ENCODE results near the gene C16orf78. TPM values are rescaled to one million over a fixed set of nuclear protein-coding genes. Genes with fewer than 3 reads are reported as not detected.
A peak's percentile ranks its signal among the peaks of the same experiment; 100 is the strongest.

The C16orf78 gene
- total RNA-seq, 1 donor from 2014 or later: not detected

GRCh38 chr16:49349446-49350168 lies 24.0 kb upstream of the C16orf78 start:
- TF ChIP-seq, protein P1, sequence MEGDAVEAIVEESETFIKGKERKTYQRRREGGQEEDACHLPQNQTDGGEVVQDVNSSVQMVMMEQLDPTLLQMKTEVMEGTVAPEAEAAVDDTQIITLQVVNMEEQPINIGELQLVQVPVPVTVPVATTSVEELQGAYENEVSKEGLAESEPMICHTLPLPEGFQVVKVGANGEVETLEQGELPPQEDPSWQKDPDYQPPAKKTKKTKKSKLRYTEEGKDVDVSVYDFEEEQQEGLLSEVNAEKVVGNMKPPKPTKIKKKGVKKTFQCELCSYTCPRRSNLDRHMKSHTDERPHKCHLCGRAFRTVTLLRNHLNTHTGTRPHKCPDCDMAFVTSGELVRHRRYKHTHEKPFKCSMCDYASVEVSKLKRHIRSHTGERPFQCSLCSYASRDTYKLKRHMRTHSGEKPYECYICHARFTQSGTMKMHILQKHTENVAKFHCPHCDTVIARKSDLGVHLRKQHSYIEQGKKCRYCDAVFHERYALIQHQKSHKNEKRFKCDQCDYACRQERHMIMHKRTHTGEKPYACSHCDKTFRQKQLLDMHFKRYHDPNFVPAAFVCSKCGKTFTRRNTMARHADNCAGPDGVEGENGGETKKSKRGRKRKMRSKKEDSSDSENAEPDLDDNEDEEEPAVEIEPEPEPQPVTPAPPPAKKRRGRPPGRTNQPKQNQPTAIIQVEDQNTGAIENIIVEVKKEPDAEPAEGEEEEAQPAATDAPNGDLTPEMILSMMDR (conservative IDR thresholded peaks at IDR 0.05): no peak
- Mint-ChIP-seq H3K36me3 (ENCODE audit: low read depth) (no peaks in the 10 kb centered on the region), H3K9me3 (no peaks in the 10 kb centered on the region), H3K4me3 (no peak overlapping the region), H3K27me3 (ENCODE audit: low read depth) (peaks cover 91% of the 10 kb centered on the region), H3K27ac (ENCODE audit: unreplicated experiment) (no peak overlapping the region), H3K4me1 (no peaks in the 10 kb centered on the region)
- no peak for DNase-seq (ENCODE audit: low read depth, low spot score)

DNA sequence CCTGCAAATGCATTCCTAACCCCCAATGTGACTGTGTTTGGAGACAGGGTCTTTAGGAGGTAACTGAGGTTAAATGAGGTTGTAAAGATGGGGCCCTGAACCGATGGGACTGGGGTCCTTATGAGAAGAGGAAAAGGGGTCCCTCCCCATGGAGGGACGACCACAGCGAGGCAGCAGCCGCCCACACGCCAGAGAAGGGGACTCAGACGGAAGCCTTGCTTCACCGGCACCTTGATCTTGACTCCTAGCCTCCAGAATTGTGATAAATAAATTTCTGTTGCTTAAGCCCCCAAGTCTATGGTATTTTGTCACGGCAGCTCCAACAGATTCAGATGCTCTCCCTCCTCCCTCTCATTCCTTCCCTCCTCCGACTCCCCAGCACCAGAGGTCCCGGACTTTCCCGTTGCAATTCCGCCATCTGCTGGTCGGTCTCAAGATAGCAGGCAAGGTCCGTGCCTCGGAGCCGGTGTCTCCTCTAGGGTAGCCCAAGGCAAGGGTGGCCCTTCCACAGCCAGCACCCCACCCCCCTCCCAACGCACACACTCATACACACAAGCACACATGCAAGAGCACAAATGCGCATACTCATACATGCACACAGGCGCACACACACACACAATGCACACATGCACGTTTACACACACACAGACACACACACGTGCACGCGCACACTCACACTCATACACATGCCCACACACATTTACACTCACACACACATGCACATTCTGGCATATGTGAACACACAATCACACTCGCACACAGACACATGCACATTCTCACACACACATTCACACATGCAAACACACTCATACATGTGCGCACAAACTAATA lies 23.1 kb upstream of the C16orf78 start:
- TF ChIP-seq, protein P1 (conservative IDR thresholded peaks at IDR 0.05): peak; percentile 87

GRCh38 chr16:49351096-49351487 lies 22.5 kb upstream of the C16orf78 start:
- DNase-seq (ENCODE audit: low read depth, low spot score): no peak
- Mint-ChIP-seq H3K4me3 (no peak overlapping the region), H3K4me1 (no peaks in the 10 kb centered on the region), H3K9me3 (no peaks in the 10 kb centered on the region), H3K27me3 (ENCODE audit: low read depth) (peaks cover 88% of the 10 kb centered on the region), H3K27ac (ENCODE audit: unreplicated experiment) (no peak overlapping the region), H3K36me3 (ENCODE audit: low read depth) (no peaks in the 10 kb centered on the region)
- TF ChIP-seq, protein P1 (conservative IDR thresholded peaks at IDR 0.05): no peak

More for the DNA sequence above, 23.1 kb upstream of the C16orf78 start:
- Mint-ChIP-seq H3K4me3 (no peak overlapping the region), H3K9me3 (no peaks in the 10 kb centered on the region), H3K36me3 (ENCODE audit: low read depth) (no peaks in the 10 kb centered on the region), H3K27ac (ENCODE audit: unreplicated experiment) (no peak overlapping the region), H3K4me1 (no peaks in the 10 kb centered on the region), H3K27me3 (ENCODE audit: low read depth) (peaks cover 89% of the 10 kb centered on the region)
- DNase-seq (ENCODE audit: low read depth, low spot score): peak; percentile 75

DNA sequence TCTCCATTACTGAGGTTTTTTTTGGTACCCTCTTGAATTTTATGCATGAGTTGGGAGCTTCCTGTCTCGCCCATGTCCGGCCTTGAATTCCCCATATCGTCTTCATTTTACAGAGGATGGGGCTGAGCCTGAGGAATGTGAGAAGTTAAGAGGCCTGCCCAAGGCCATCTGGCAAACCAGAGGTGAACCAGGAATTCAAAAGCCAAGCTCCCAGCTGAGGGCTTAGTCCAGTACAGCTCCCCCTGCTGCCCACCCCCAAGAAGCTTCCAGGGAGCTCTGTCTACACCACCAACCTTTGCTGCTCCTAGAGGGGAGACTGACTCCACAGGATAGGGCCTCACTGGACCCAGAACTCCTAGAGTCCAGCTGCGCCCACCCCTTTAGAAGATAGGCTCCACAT lies 20.7 kb upstream of the C16orf78 start:
- DNase-seq (ENCODE audit: low read depth, low spot score): no peak
- H3K27ac Mint-ChIP-seq (ENCODE audit: unreplicated experiment): no peak overlapping the region
- H3K36me3 Mint-ChIP-seq (ENCODE audit: low read depth): no peaks in the 10 kb centered on the region
- no peak overlapping the region for H3K4me3 Mint-ChIP-seq
- peaks cover 86% of the 10 kb centered on the region for H3K27me3 Mint-ChIP-seq (ENCODE audit: low read depth)
- H3K4me1 Mint-ChIP-seq: no peaks in the 10 kb centered on the region
- TF ChIP-seq, protein P1 (conservative IDR thresholded peaks at IDR 0.05): peak; percentile 38
- H3K9me3 Mint-ChIP-seq: no peaks in the 10 kb centered on the region

DNA sequence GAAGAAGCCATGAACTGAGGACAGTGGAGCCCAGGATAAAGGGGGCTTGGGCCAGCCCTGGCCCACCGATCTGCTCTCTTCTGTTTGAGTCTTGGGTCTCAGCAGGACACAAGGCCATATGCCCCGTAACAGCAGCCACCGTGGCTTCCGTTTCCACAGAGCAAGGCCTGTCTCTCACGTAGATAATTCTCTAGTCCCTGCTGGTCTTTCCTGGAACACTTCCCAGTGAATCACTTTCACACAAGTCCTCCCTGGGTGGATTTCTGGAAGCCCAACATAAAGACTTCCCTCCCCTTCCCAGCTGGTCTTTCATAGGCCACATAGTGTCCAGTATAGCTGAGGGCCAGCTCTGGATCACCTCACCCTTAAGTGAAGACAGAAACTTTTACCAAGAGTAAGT lies 19.9 kb upstream of the C16orf78 start:
- TF ChIP-seq, protein P1 (conservative IDR thresholded peaks at IDR 0.05): no peak
- H3K4me1 Mint-ChIP-seq: no peaks in the 10 kb centered on the region
- H3K27ac Mint-ChIP-seq (ENCODE audit: unreplicated experiment): no peak overlapping the region
- no peak overlapping the region for H3K4me3 Mint-ChIP-seq
- peaks cover 86% of the 10 kb centered on the region for H3K27me3 Mint-ChIP-seq (ENCODE audit: low read depth)
- H3K9me3 Mint-ChIP-seq: no peaks in the 10 kb centered on the region
- DNase-seq (ENCODE audit: low read depth, low spot score): no peak
- H3K36me3 Mint-ChIP-seq (ENCODE audit: low read depth): no peaks in the 10 kb centered on the region
